Stimulated activated CD8-positive, alpha-beta memory T cell treated with anti-CD3 and anti-CD28 coated beads, Interleukin-15, amount 100 ng/mL, for 1 hour (primary cell): ENCODE measurements around the gene ERC2.
"Not testable (repeated sequence)": the region's sequence is repeated elsewhere in the genome, so short reads cannot be mapped to it uniquely, and the experiment has no call there.

Experiments used
- DNase-seq: peaks from one replicate; pipeline ENCODE4 v3.0.0-alpha.2; 2020; ENCODE audit warnings: low read depth

The ERC2 gene

GRCh38 chr3:56309465-56309864 lies 158.8 kb downstream of the ERC2 start:
- DNase-seq: no peak

- DNase-seq: no peak
These were observed 159.8 kb downstream of the ERC2 start for GRCh38 chr3:56308471-56308870.

GRCh38 chr3:56304069-56304468 lies 164.2 kb downstream of the ERC2 start:
- no peak for DNase-seq

GRCh38 chr3:56303487-56303886 lies 164.8 kb downstream of the ERC2 start:
- DNase-seq: no peak

- no peak for DNase-seq
These were observed 165.8 kb downstream of the ERC2 start for GRCh38 chr3:56302417-56302816.

GRCh38 chr3:56297281-56297840 lies 170.9 kb downstream of the ERC2 start:
- DNase-seq: no peak

GRCh38 chr3:56296361-56296760 lies 171.9 kb downstream of the ERC2 start:
- no peak for DNase-seq

GRCh38 chr3:56295161-56295560 lies 173.1 kb downstream of the ERC2 start:
- no peak for DNase-seq

GRCh38 chr3:56294286-56294685 lies 174.0 kb downstream of the ERC2 start:
- no peak for DNase-seq

- no peak for DNase-seq
These were observed 176.3 kb downstream of the ERC2 start for GRCh38 chr3:56291953-56292352.

GRCh38 chr3:56291244-56291680 lies 177.0 kb downstream of the ERC2 start:
- no peak for DNase-seq

- no peak for DNase-seq
These were observed 177.9 kb downstream of the ERC2 start for GRCh38 chr3:56290374-56290773.

- DNase-seq: no peak
These were observed 180.0 kb downstream of the ERC2 start for GRCh38 chr3:56288258-56288657.

- DNase-seq: no peak
These were observed 185.9 kb downstream of the ERC2 start for GRCh38 chr3:56282341-56282740.

- no peak for DNase-seq
These were observed 191.0 kb downstream of the ERC2 start for GRCh38 chr3:56277236-56277635.

- no peak for DNase-seq
These were observed 193.1 kb downstream of the ERC2 start for GRCh38 chr3:56275120-56275519.

- no peak for DNase-seq
These were observed 198.3 kb downstream of the ERC2 start for GRCh38 chr3:56269755-56270535.

- no peak for DNase-seq
These were observed 199.5 kb downstream of the ERC2 start for GRCh38 chr3:56268616-56269383.

GRCh38 chr3:56261852-56262251 lies 206.4 kb downstream of the ERC2 start:
- DNase-seq: not testable (repeated sequence)

GRCh38 chr3:56260262-56260661 lies 208.0 kb downstream of the ERC2 start:
- DNase-seq: no peak

GRCh38 chr3:56257826-56258225 lies 210.4 kb downstream of the ERC2 start:
- no peak for DNase-seq

- no peak for DNase-seq
These were observed 213.4 kb downstream of the ERC2 start for GRCh38 chr3:56254835-56255234.
